HG03045 (cell line): Measurements from ENCODE around the gene TMEM242.

Experiments used
- ATAC-seq: cut with Tn5 transposase; IDR thresholded peaks from one replicate; pipeline ENCODE4 v1.9.1; 2021; ENCODE audit warnings: mild to moderate bottlenecking, moderate library complexity; ENCODE audit not compliant: unreplicated experiment

Gene TMEM242

GRCh38 chr6:157272866-157273755 lies 50.2 kb downstream of the TMEM242 start:
- no peak for ATAC-seq

- ATAC-seq = no peak
These were observed 50.9 kb downstream of the TMEM242 start for GRCh38 chr6:157272372-157272771.

GRCh38 chr6:157271911-157272310 lies 51.4 kb downstream of the TMEM242 start:
- no peak for ATAC-seq

- ATAC-seq = no peak
These were observed 51.9 kb downstream of the TMEM242 start for GRCh38 chr6:157271441-157271840.

GRCh38 chr6:157270916-157271315 lies 52.4 kb downstream of the TMEM242 start:
- no peak for ATAC-seq

- ATAC-seq = no peak
These were observed 53.0 kb downstream of the TMEM242 start for GRCh38 chr6:157270308-157270707.

GRCh38 chr6:157269261-157269794 lies 54.0 kb downstream of the TMEM242 start:
- ATAC-seq = no peak

- no peak for ATAC-seq
These were observed 54.5 kb downstream of the TMEM242 start for GRCh38 chr6:157268835-157269234.

GRCh38 chr6:157268396-157268795 lies 54.9 kb downstream of the TMEM242 start:
- ATAC-seq = no peak

- no peak for ATAC-seq
These were observed 55.7 kb downstream of the TMEM242 start for GRCh38 chr6:157267654-157268053.

GRCh38 chr6:157267109-157267611 lies 56.2 kb downstream of the TMEM242 start:
- no peak for ATAC-seq

- no peak for ATAC-seq
These were observed 56.8 kb downstream of the TMEM242 start for GRCh38 chr6:157266274-157267101.

- ATAC-seq = no peak
These were observed 57.7 kb downstream of the TMEM242 start for GRCh38 chr6:157265635-157266034.

- no peak for ATAC-seq
These were observed 58.1 kb downstream of the TMEM242 start for GRCh38 chr6:157265186-157265585.

- ATAC-seq = no peak
These were observed 58.6 kb downstream of the TMEM242 start for GRCh38 chr6:157264701-157265100.

GRCh38 chr6:157263881-157264397 lies 59.4 kb downstream of the TMEM242 start:
- ATAC-seq = no peak

GRCh38 chr6:157263146-157263545 lies 60.2 kb downstream of the TMEM242 start:
- ATAC-seq = no peak

GRCh38 chr6:157261606-157262005 lies 61.7 kb downstream of the TMEM242 start:
- ATAC-seq = no peak

- no peak for ATAC-seq
These were observed 62.4 kb downstream of the TMEM242 start for GRCh38 chr6:157260735-157261410.

GRCh38 chr6:157259443-157259842 lies 63.9 kb downstream of the TMEM242 start:
- ATAC-seq = no peak

GRCh38 chr6:157258878-157259277 lies 64.4 kb downstream of the TMEM242 start:
- ATAC-seq = no peak
